GM19328 (cell line): ENCODE data around the gene SLC9C1.
A peak's percentile ranks its signal among the peaks of the same experiment; 100 is the strongest.

Source experiments
- ATAC-seq: cut with Tn5 transposase; IDR thresholded peaks from one replicate; pipeline ENCODE4 v1.9.1; 2021; ENCODE audit warnings: mild to moderate bottlenecking, moderate library complexity; ENCODE audit not compliant: unreplicated experiment

The SLC9C1 gene

GRCh38 chr3:112307557-112307956 lies 13.5 kb upstream of the SLC9C1 start:
- no peak for ATAC-seq

- no peak for ATAC-seq
Observed at GRCh38 chr3:112306825-112307224, 12.8 kb upstream of the SLC9C1 start.

GRCh38 chr3:112304611-112305010 lies 10.6 kb upstream of the SLC9C1 start:
- ATAC-seq = no peak

- no peak for ATAC-seq
Observed at GRCh38 chr3:112303764-112304325, 9.8 kb upstream of the SLC9C1 start.

- ATAC-seq = no peak
Observed at GRCh38 chr3:112302881-112303763, 9.1 kb upstream of the SLC9C1 start.

- no peak for ATAC-seq
Observed at GRCh38 chr3:112302150-112302830, 8.3 kb upstream of the SLC9C1 start.

- ATAC-seq = no peak
Observed at GRCh38 chr3:112298781-112299180, 4.8 kb upstream of the SLC9C1 start.

GRCh38 chr3:112297714-112298113 lies 3.7 kb upstream of the SLC9C1 start:
- no peak for ATAC-seq

GRCh38 chr3:112289011-112289410 lies 5.0 kb downstream of the SLC9C1 start:
- no peak for ATAC-seq

GRCh38 chr3:112280266-112280665 lies 13.8 kb downstream of the SLC9C1 start:
- ATAC-seq = no peak

GRCh38 chr3:112273536-112273935 lies 20.5 kb downstream of the SLC9C1 start:
- no peak for ATAC-seq

- ATAC-seq = no peak
Observed at GRCh38 chr3:112261742-112262141, 32.3 kb downstream of the SLC9C1 start.

- no peak for ATAC-seq
Observed at GRCh38 chr3:112260563-112260962, 33.5 kb downstream of the SLC9C1 start.

GRCh38 chr3:112253301-112253971 lies 40.6 kb downstream of the SLC9C1 start:
- ATAC-seq = no peak

- peak; percentile 53 for ATAC-seq
Observed at GRCh38 chr3:112247900-112248299, 46.1 kb downstream of the SLC9C1 start.

GRCh38 chr3:112247350-112247749 lies 46.7 kb downstream of the SLC9C1 start:
- ATAC-seq = peak; percentile 20

GRCh38 chr3:112233083-112233482 lies 60.9 kb downstream of the SLC9C1 start:
- ATAC-seq = no peak

- no peak for ATAC-seq
Observed at GRCh38 chr3:112231727-112232126, 62.3 kb downstream of the SLC9C1 start.

- ATAC-seq = no peak
Observed at GRCh38 chr3:112230033-112230432, 64.0 kb downstream of the SLC9C1 start.

- ATAC-seq = no peak
Observed at GRCh38 chr3:112228786-112229185, 65.2 kb downstream of the SLC9C1 start.

- ATAC-seq = no peak
Observed at GRCh38 chr3:112200317-112200666, 93.7 kb downstream of the SLC9C1 start.
